ENCODE results near the gene CENPP.
"Not testable (repeated sequence)": the region's sequence is repeated elsewhere in the genome, so short reads cannot be mapped to it uniquely, and the experiment has no call there.

Gene CENPP

GRCh38 chr9:92617951-92618510 is 292.3 kb downstream of the CENPP start:
- H3K27ac ChIP-seq (ENCODE audit: low read length), result no peak overlapping the region
- DNase-seq (ENCODE audit: low read depth, low spot score), result no peak
- H3K9me3 ChIP-seq (ENCODE audit: control insufficient read depth, insufficient read depth, low read length), result no peaks in the 10 kb centered on the region
- no peaks in the 10 kb centered on the region for H3K4me1 ChIP-seq (ENCODE audit: control insufficient read depth, insufficient read depth, low read length)
- WGBS (ENCODE audit: insufficient coverage, insufficient read length), result no CpG with 5 or more reads among the region's 11 CpGs
- no peak overlapping the region for H3K4me3 ChIP-seq (ENCODE audit: low read length)
- H3K27me3 ChIP-seq (ENCODE audit: control insufficient read depth, insufficient read depth, low read length), result no peaks in the 10 kb centered on the region
- H3K36me3 ChIP-seq (ENCODE audit: control insufficient read depth, insufficient read depth, low read length), result peaks cover 6% of the 10 kb centered on the region

- H3K4me3 ChIP-seq (ENCODE audit: low read length), result no peak overlapping the region
- no peak overlapping the region for H3K27ac ChIP-seq (ENCODE audit: low read length)
- WGBS (ENCODE audit: insufficient coverage, insufficient read length), result no CpG with 5 or more reads among the region's 10 CpGs
- no peaks in the 10 kb centered on the region for H3K4me1 ChIP-seq (ENCODE audit: control insufficient read depth, insufficient read depth, low read length)
- peaks cover 6% of the 10 kb centered on the region for H3K36me3 ChIP-seq (ENCODE audit: control insufficient read depth, insufficient read depth, low read length)
- no peaks in the 10 kb centered on the region for H3K9me3 ChIP-seq (ENCODE audit: control insufficient read depth, insufficient read depth, low read length)
- no peaks in the 10 kb centered on the region for H3K27me3 ChIP-seq (ENCODE audit: control insufficient read depth, insufficient read depth, low read length)
- DNase-seq (ENCODE audit: low read depth, low spot score), result no peak
Observed at GRCh38 chr9:92618633-92619225, 293.0 kb downstream of the CENPP start.

- no peaks in the 10 kb centered on the region for H3K4me1 ChIP-seq (ENCODE audit: control insufficient read depth, insufficient read depth, low read length)
- H3K27me3 ChIP-seq (ENCODE audit: control insufficient read depth, insufficient read depth, low read length), result no peaks in the 10 kb centered on the region
- DNase-seq (ENCODE audit: low read depth, low spot score), result no peak
- no peak overlapping the region for H3K4me3 ChIP-seq (ENCODE audit: low read length)
- peaks cover 5% of the 10 kb centered on the region for H3K36me3 ChIP-seq (ENCODE audit: control insufficient read depth, insufficient read depth, low read length)
- H3K9me3 ChIP-seq (ENCODE audit: control insufficient read depth, insufficient read depth, low read length), result no peaks in the 10 kb centered on the region
- H3K27ac ChIP-seq (ENCODE audit: low read length), result no peak overlapping the region
- WGBS (ENCODE audit: insufficient coverage, insufficient read length), result no CpG with 5 or more reads among the region's 24 CpGs
Observed at GRCh38 chr9:92619601-92620300, 294.0 kb downstream of the CENPP start.

GRCh38 chr9:92620845-92621244 is 295.1 kb downstream of the CENPP start:
- no CpG with 5 or more reads among the region's 5 CpGs for WGBS (ENCODE audit: insufficient coverage, insufficient read length)
- Histone ChIP-seq H3K27ac (ENCODE audit: low read length) (no peak overlapping the region), H3K9me3 (ENCODE audit: control insufficient read depth, insufficient read depth, low read length) (no peaks in the 10 kb centered on the region), H3K4me3 (ENCODE audit: low read length) (no peak overlapping the region), H3K36me3 (ENCODE audit: control insufficient read depth, insufficient read depth, low read length) (no peaks in the 10 kb centered on the region; the same call in 1 of the 2 replicates), H3K27me3 (ENCODE audit: control insufficient read depth, insufficient read depth, low read length) (no peaks in the 10 kb centered on the region), H3K4me1 (ENCODE audit: control insufficient read depth, insufficient read depth, low read length) (no peaks in the 10 kb centered on the region)
- DNase-seq (ENCODE audit: low read depth, low spot score), result no peak

GRCh38 chr9:92623936-92624335 is 298.2 kb downstream of the CENPP start:
- not testable (repeated sequence) for H3K27ac ChIP-seq (ENCODE audit: low read length); H3K27me3 ChIP-seq (ENCODE audit: control insufficient read depth, insufficient read depth, low read length); DNase-seq (ENCODE audit: low read depth, low spot score); H3K4me3 ChIP-seq (ENCODE audit: low read length); H3K9me3 ChIP-seq (ENCODE audit: control insufficient read depth, insufficient read depth, low read length); H3K36me3 ChIP-seq (ENCODE audit: control insufficient read depth, insufficient read depth, low read length); H3K4me1 ChIP-seq (ENCODE audit: control insufficient read depth, insufficient read depth, low read length)
- no CpG with 5 or more reads among the region's 3 CpGs for WGBS (ENCODE audit: insufficient coverage, insufficient read length)

GRCh38 chr9:92626484-92626883 is 300.7 kb downstream of the CENPP start:
- DNase-seq (ENCODE audit: low read depth, low spot score), result no peak
- H3K4me1 ChIP-seq (ENCODE audit: control insufficient read depth, insufficient read depth, low read length), result no peaks in the 10 kb centered on the region
- 0 out of 2 replicates have a peak, but pooled peaks cover under 1% of the 10 kb centered on the region for H3K36me3 ChIP-seq (ENCODE audit: control insufficient read depth, insufficient read depth, low read length)

GRCh38 chr9:92627651-92628050 is 301.9 kb downstream of the CENPP start:
- Histone ChIP-seq H3K9me3 (ENCODE audit: control insufficient read depth, insufficient read depth, low read length) (no peaks in the 10 kb centered on the region), H3K27ac (ENCODE audit: low read length) (no peak overlapping the region), H3K4me3 (ENCODE audit: low read length) (no peak overlapping the region), H3K36me3 (ENCODE audit: control insufficient read depth, insufficient read depth, low read length) (peaks cover 9% of the 10 kb centered on the region), H3K4me1 (ENCODE audit: control insufficient read depth, insufficient read depth, low read length) (no peaks in the 10 kb centered on the region), H3K27me3 (ENCODE audit: control insufficient read depth, insufficient read depth, low read length) (no peaks in the 10 kb centered on the region)
- no peak for DNase-seq (ENCODE audit: low read depth, low spot score)
- no CpG with 5 or more reads among the region's 5 CpGs for WGBS (ENCODE audit: insufficient coverage, insufficient read length)

More at GRCh38 chr9:92626484-92626883, 300.7 kb downstream of the CENPP start:
- Histone ChIP-seq H3K27me3 (ENCODE audit: control insufficient read depth, insufficient read depth, low read length) (no peaks in the 10 kb centered on the region), H3K9me3 (ENCODE audit: control insufficient read depth, insufficient read depth, low read length) (no peaks in the 10 kb centered on the region), H3K4me3 (ENCODE audit: low read length) (no peak overlapping the region), H3K27ac (ENCODE audit: low read length) (no peak overlapping the region)

- Histone ChIP-seq H3K36me3 (ENCODE audit: control insufficient read depth, insufficient read depth, low read length) (peaks cover 13% of the 10 kb centered on the region), H3K27me3 (ENCODE audit: control insufficient read depth, insufficient read depth, low read length) (no peaks in the 10 kb centered on the region), H3K27ac (ENCODE audit: low read length) (no peak overlapping the region), H3K4me3 (ENCODE audit: low read length) (no peak overlapping the region), H3K4me1 (ENCODE audit: control insufficient read depth, insufficient read depth, low read length) (no peaks in the 10 kb centered on the region), H3K9me3 (ENCODE audit: control insufficient read depth, insufficient read depth, low read length) (no peaks in the 10 kb centered on the region)
- WGBS (ENCODE audit: insufficient coverage, insufficient read length), result no CpG with 5 or more reads among the region's 13 CpGs
- no peak for DNase-seq (ENCODE audit: low read depth, low spot score)
Observed at GRCh38 chr9:92631452-92632343, 305.9 kb downstream of the CENPP start.

- peaks cover 17% of the 10 kb centered on the region for H3K36me3 ChIP-seq (ENCODE audit: control insufficient read depth, insufficient read depth, low read length)
- H3K4me1 ChIP-seq (ENCODE audit: control insufficient read depth, insufficient read depth, low read length), result no peaks in the 10 kb centered on the region
- no peaks in the 10 kb centered on the region for H3K27me3 ChIP-seq (ENCODE audit: control insufficient read depth, insufficient read depth, low read length)
- no peaks in the 10 kb centered on the region for H3K9me3 ChIP-seq (ENCODE audit: control insufficient read depth, insufficient read depth, low read length)
- no peak for DNase-seq (ENCODE audit: low read depth, low spot score)
- no CpG with 5 or more reads among the region's 5 CpGs for WGBS (ENCODE audit: insufficient coverage, insufficient read length)
- H3K4me3 ChIP-seq (ENCODE audit: low read length), result no peak overlapping the region
- no peak overlapping the region for H3K27ac ChIP-seq (ENCODE audit: low read length)
Observed at GRCh38 chr9:92632641-92633040, 306.9 kb downstream of the CENPP start.

- no peaks in the 10 kb centered on the region for H3K9me3 ChIP-seq (ENCODE audit: control insufficient read depth, insufficient read depth, low read length)
- no CpG with 5 or more reads among the region's 9 CpGs for WGBS (ENCODE audit: insufficient coverage, insufficient read length)
- H3K27me3 ChIP-seq (ENCODE audit: control insufficient read depth, insufficient read depth, low read length), result no peaks in the 10 kb centered on the region
- peaks cover 23% of the 10 kb centered on the region for H3K36me3 ChIP-seq (ENCODE audit: control insufficient read depth, insufficient read depth, low read length)
- H3K4me1 ChIP-seq (ENCODE audit: control insufficient read depth, insufficient read depth, low read length), result no peaks in the 10 kb centered on the region
- H3K27ac ChIP-seq (ENCODE audit: low read length), result no peak overlapping the region
- H3K4me3 ChIP-seq (ENCODE audit: low read length), result no peak overlapping the region
- DNase-seq (ENCODE audit: low read depth, low spot score), result no peak
Observed at GRCh38 chr9:92633614-92634278, 308.0 kb downstream of the CENPP start.
